ENCODE data around the gene TMEM269.

TMEM269 gene

DNA sequence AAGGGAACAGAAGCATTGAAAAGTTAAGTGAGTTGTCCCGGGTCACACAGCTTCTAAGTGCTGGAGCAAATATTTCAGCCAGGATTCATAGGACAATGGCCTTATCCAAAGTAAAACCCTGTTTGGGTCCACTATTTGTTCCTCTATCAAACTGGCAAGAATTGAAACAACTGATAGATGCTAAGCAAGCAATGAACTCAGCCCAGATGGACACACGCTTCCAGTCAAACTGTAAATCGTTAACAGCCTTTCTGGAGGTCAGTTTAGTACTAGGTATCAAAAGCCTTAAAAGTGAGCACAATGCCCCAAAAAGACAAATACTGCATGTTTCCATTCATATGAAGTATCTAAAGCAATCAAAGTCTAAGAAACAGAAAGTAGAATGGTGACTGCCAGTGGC lies 33.2 kb downstream of the TMEM269 start:
- TF ChIP-seq, protein P1, sequence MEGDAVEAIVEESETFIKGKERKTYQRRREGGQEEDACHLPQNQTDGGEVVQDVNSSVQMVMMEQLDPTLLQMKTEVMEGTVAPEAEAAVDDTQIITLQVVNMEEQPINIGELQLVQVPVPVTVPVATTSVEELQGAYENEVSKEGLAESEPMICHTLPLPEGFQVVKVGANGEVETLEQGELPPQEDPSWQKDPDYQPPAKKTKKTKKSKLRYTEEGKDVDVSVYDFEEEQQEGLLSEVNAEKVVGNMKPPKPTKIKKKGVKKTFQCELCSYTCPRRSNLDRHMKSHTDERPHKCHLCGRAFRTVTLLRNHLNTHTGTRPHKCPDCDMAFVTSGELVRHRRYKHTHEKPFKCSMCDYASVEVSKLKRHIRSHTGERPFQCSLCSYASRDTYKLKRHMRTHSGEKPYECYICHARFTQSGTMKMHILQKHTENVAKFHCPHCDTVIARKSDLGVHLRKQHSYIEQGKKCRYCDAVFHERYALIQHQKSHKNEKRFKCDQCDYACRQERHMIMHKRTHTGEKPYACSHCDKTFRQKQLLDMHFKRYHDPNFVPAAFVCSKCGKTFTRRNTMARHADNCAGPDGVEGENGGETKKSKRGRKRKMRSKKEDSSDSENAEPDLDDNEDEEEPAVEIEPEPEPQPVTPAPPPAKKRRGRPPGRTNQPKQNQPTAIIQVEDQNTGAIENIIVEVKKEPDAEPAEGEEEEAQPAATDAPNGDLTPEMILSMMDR (IDR thresholded peaks at IDR 0.05; ENCODE audit: low read depth, low read length, missing control alignments), result no peak
- H3K4me3 ChIP-seq (replicated peaks; ENCODE audit: low read depth, low read length), result no peak overlapping the region
- no peak for DNase-seq (ENCODE audit: extremely low read depth, low read depth)

DNA sequence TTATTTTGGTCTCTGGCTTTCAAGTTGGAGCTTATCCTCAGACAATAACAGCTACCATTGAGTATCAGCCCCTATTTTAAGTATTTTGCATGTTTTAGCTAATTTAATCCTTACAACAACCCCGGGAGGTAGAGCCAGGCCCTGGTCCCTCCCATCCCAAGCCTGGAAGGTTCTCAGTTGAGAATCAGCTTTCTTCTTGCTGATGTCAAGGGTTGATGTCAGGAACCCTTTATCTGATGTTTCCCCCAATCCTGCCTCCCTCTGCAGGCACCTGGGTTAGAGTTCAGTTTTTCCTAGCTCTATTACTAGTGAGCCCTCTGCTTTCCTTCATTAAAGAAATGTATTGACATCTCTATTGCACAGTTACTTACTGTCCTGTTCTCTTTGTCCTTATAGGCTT lies 36.0 kb downstream of the TMEM269 start:
- H3K4me3 ChIP-seq (replicated peaks; ENCODE audit: low read depth, low read length), result no peak overlapping the region
- DNase-seq (ENCODE audit: extremely low read depth, low read depth), result no peak
- TF ChIP-seq, protein P1 (IDR thresholded peaks at IDR 0.05; ENCODE audit: low read depth, low read length, missing control alignments), result no peak

DNA sequence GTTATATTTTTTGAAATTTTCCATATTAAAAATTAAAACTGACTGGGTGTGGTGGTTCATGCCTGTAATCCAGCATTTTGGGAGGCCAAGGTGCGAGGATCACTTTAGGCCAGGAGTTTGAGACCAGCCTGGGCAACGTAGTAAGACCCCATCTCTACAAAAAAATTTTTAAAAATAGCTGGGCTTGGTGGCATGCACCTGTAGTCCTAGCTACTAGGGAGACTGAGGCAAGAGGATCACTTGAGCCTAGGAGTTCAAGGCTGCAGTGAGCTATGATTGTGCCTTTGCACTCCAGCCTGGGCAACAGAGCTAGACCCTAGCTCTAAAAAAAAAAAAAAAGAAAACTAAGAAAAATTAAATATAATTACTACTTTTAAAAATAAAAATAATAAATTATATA lies 36.9 kb downstream of the TMEM269 start:
- TF ChIP-seq, protein P1 (IDR thresholded peaks at IDR 0.05; ENCODE audit: low read depth, low read length, missing control alignments), result no peak
- H3K4me3 ChIP-seq (replicated peaks; ENCODE audit: low read depth, low read length), result no peak overlapping the region
- no peak for DNase-seq (ENCODE audit: extremely low read depth, low read depth)

DNA sequence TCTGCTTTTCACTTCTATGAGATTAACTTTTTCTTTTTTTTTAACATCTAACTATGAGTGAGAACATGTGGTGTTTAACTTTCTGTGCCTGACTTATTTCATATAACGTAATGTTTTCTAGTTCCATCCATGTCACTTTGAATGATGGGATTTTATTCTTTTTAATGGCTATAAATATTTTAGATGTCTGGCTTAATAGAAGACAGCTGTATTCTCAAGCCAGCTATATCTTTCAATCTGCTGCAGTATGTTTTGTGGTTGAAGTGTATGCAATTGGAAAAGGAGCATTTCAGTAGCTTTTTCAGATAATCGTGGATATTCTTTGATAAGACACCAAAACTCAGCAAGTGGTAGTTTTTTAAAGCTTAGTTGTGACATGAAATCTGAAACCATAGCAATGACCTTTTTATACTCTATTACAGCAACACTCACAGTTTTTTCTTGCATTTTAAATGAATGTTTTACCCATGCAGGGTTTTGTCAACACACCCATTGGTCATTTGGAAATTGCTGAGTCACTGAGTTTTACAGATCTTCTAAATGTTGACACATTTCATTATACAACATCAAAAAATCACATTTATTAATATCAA lies 38.1 kb downstream of the TMEM269 start:
- DNase-seq (ENCODE audit: extremely low read depth, low read depth), result no peak
- no peak overlapping the region for H3K4me3 ChIP-seq (replicated peaks; ENCODE audit: low read depth, low read length)
- TF ChIP-seq, protein P1 (IDR thresholded peaks at IDR 0.05; ENCODE audit: low read depth, low read length, missing control alignments), result no peak

DNA sequence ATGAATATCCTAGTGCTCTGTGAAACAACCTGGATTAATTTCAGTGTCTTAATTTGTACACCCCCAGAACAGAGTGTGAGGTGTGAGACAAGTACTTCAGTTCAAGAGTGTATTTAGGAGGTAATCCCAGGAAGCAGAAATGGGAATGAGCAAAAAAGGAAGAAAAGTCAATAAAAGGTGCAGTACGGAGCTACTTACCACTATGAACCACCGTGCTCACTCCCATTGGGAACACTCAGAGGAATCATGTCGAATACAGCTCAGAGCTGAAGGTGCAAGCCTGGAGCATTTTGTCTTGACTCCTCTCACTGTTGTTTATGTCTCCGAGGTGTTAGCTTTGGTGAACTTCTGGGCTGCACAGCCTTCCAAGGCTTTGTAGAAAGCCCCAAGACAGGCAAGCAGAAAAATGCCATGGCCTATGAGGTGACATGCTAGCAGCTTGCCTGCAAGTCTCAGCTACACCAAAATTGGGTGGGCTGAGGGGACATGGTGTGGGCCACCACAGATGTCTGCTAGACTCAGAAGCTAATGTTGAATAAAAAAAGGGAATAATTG lies 39.8 kb downstream of the TMEM269 start:
- no peak overlapping the region for H3K4me3 ChIP-seq (replicated peaks; ENCODE audit: low read depth, low read length)
- no peak for DNase-seq (ENCODE audit: extremely low read depth, low read depth)
- TF ChIP-seq, protein P1 (IDR thresholded peaks at IDR 0.05; ENCODE audit: low read depth, low read length, missing control alignments), result no peak

DNA sequence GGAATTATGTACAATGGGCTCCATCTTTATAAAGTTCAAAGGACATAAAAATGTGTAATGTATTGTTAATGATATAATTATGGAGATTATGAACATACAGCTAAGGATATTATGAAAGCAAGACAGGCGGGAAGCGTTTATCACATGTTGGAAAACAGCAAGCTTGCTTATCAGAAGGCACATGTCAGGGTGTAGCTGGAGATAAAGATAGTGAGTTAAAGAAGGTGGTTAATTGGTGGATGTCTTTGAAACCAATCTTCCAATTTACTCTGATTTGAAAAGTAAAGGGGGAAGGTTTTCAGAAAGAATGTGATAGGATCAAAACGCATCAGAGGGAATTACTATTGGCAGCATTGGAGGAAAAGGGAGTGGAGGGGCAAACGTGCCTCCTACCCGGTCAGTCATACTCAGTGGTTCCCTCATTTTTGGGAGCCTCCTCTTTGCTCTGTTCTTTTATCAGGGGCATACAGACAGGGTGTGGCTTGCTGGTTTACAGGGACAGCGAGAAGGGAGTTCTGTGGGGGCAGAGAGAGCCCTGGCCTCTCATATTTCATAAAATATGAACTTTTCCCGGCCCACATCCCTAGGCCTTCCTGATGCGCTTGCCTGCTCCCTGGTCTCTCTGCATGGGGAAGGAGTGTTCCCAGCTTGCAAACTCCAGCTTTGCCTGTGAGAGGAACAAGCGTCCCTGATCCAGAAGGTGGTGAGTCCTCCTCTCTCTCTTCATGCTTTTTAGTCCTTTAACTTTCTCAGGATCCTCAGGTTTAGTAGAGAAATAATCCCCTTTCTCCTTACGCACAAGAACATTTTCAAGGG lies 40.5 kb downstream of the TMEM269 start:
- TF ChIP-seq, protein P1 (IDR thresholded peaks at IDR 0.05; ENCODE audit: low read depth, low read length, missing control alignments), result no peak
- no peak for DNase-seq (ENCODE audit: extremely low read depth, low read depth)
- no peak overlapping the region for H3K4me3 ChIP-seq (replicated peaks; ENCODE audit: low read depth, low read length)

Measured in HFF-Myc (cell line).